Inferior parietal cortex (tissue), 1 donor: ENCODE measurements around the gene KBTBD13.
"Not testable (repeated sequence)": the region's sequence is repeated elsewhere in the genome, so short reads cannot be mapped to it uniquely, and the experiment has no call there.

Source experiments
- DNase-seq: peaks from one replicate; pipeline ENCODE4 v3.0.0-alpha.2; 2016; ENCODE audit errors: extremely low spot score

The KBTBD13 gene

GRCh38 chr15:65076486-65077290 is at the start of gene KBTBD13:
Gene KBTBD13 (plus strand): TSS chr15:65076746. CDS start chr15:65076816, 70 bp downstream.
- DNase-seq = no peak

- no peak for DNase-seq
Observed at GRCh38 chr15:65026756-65027155, 49.8 kb upstream of the KBTBD13 start.

- DNase-seq = no peak
Observed at GRCh38 chr15:65027593-65027992, 49.0 kb upstream of the KBTBD13 start.

- no peak for DNase-seq
Observed at GRCh38 chr15:65028338-65028737, 48.2 kb upstream of the KBTBD13 start.

- peak; percentile 85 for DNase-seq
Observed at GRCh38 chr15:65028921-65029735, 47.4 kb upstream of the KBTBD13 start, which contains the start of gene MTFMT. Gene MTFMT (minus strand): TSS chr15:65029639. CDS start chr15:65029613, 26 bp downstream.

- DNase-seq = no peak
Observed at GRCh38 chr15:65029736-65030208, 46.8 kb upstream of the KBTBD13 start.

GRCh38 chr15:65032801-65033537 is 43.6 kb upstream of the KBTBD13 start:
- DNase-seq = no peak

GRCh38 chr15:65033659-65034269 is 42.8 kb upstream of the KBTBD13 start:
- peak; percentile 56 for DNase-seq

- no peak for DNase-seq
Observed at GRCh38 chr15:65034719-65035118, 41.8 kb upstream of the KBTBD13 start.

GRCh38 chr15:65037309-65037708 is 39.2 kb upstream of the KBTBD13 start:
- DNase-seq = no peak

GRCh38 chr15:65038428-65038827 is 38.1 kb upstream of the KBTBD13 start:
- DNase-seq = no peak

GRCh38 chr15:65038836-65039235 is 37.7 kb upstream of the KBTBD13 start:
- DNase-seq = no peak

- no peak for DNase-seq
Observed at GRCh38 chr15:65040461-65040860, 36.1 kb upstream of the KBTBD13 start.

GRCh38 chr15:65041787-65042186 is 34.8 kb upstream of the KBTBD13 start:
- DNase-seq = no peak

GRCh38 chr15:65042776-65043327 is 33.7 kb upstream of the KBTBD13 start:
- DNase-seq = no peak

GRCh38 chr15:65044218-65044617 is 32.3 kb upstream of the KBTBD13 start:
- not testable (repeated sequence) for DNase-seq

GRCh38 chr15:65044724-65045481 is 31.6 kb upstream of the KBTBD13 start, which contains the start of gene SLC51B:
Gene SLC51B (plus strand): TSS chr15:65045387. CDS start chr15:65050005, 4,618 bp downstream.
- no peak for DNase-seq

GRCh38 chr15:65048241-65048640 is 28.3 kb upstream of the KBTBD13 start:
- DNase-seq = no peak

- DNase-seq = peak; percentile 95
Observed at GRCh38 chr15:65049418-65049840, 27.1 kb upstream of the KBTBD13 start.

- no peak for DNase-seq
Observed at GRCh38 chr15:65050270-65050669, 26.3 kb upstream of the KBTBD13 start.
